SK-N-SH treated with all-trans-retinoic acid at 6 μM for 48 hours (cell line): ENCODE data around the gene HPN.

Experiments
- ATAC-seq: fragments of 200-7000 bp; cut with Tn5 transposase; 3 replicates; pipeline ENCODE4 v1.9.1; 2020; ENCODE audit warnings: mild to moderate bottlenecking, moderate library complexity
- ARNTL ChIP-seq: fragments of 450-650 bp; formaldehyde crosslinking; IDR thresholded peaks from 2 replicates; pipeline ENCODE4 v1.5.0; 2020; ENCODE audit warnings: low read depth, mild to moderate bottlenecking, moderate library complexity, borderline replicate concordance
- CSDC2 ChIP-seq: fragments of 250-450 bp; sonication (Bioruptor Pico); IDR thresholded peaks from 2 replicates; pipeline ENCODE4 v1.5.0; 2020; ENCODE audit warnings: mild to moderate bottlenecking, moderate library complexity
- ESRRG ChIP-seq: fragments of 250-450 bp; sonication (Bioruptor Pico); IDR thresholded peaks from 2 replicates; pipeline ENCODE4 v1.6.1; 2021; ENCODE audit warnings: mild to moderate bottlenecking
- GLIS3 ChIP-seq: fragments of 250-450 bp; sonication (Bioruptor Pico); IDR thresholded peaks from 2 replicates; pipeline ENCODE4 v1.5.0; 2020; ENCODE audit warnings: mild to moderate bottlenecking, moderate library complexity
- ISL1 ChIP-seq: fragments of 250-450 bp; sonication (Bioruptor Pico); IDR thresholded peaks from 2 replicates; pipeline ENCODE4 v2.1.2; 2022; ENCODE audit warnings: mild to moderate bottlenecking, moderate library complexity
- OSR1 ChIP-seq: fragments of 250-450 bp; sonication (Bioruptor Pico); IDR thresholded peaks from 2 replicates; pipeline ENCODE4 v1.8.0; 2022; ENCODE audit warnings: moderate library complexity, mild to moderate bottlenecking, inconsistent platforms
- PPARA ChIP-seq: fragments of 250-450 bp; sonication (Bioruptor Pico); IDR thresholded peaks from 2 replicates; pipeline ENCODE4 v1.5.0; 2020; ENCODE audit warnings: mild to moderate bottlenecking, borderline replicate concordance
- RARB ChIP-seq: fragments of 250-450 bp; sonication (Bioruptor Pico); IDR thresholded peaks from 2 replicates; pipeline ENCODE4 v1.8.0; 2021; ENCODE audit warnings: mild to moderate bottlenecking, moderate library complexity
- SNAI2 ChIP-seq: fragments of 250-450 bp; sonication (Bioruptor Pico); IDR thresholded peaks from 2 replicates; pipeline ENCODE4 v1.5.0; 2020; ENCODE audit warnings: mild to moderate bottlenecking, moderate library complexity
- TCF4 ChIP-seq: fragments of 250-450 bp; sonication (Bioruptor Pico); IDR thresholded peaks from 2 replicates; pipeline ENCODE4 v1.8.0; 2021; ENCODE audit warnings: mild to moderate bottlenecking, moderate library complexity, borderline replicate concordance
- TOX ChIP-seq: fragments of 250-450 bp; sonication (Bioruptor Pico); IDR thresholded peaks from 2 replicates; pipeline ENCODE4 v1.8.0; 2021; ENCODE audit warnings: mild to moderate bottlenecking, moderate library complexity, borderline replicate concordance
- TSHZ2 ChIP-seq: fragments of 250-450 bp; sonication (Bioruptor Pico); IDR thresholded peaks from 2 replicates; pipeline ENCODE4 v1.5.0; 2020; ENCODE audit warnings: mild to moderate bottlenecking, moderate library complexity
- ZC3H10 ChIP-seq: fragments of 250-450 bp; sonication (Bioruptor Pico); IDR thresholded peaks from 2 replicates; pipeline ENCODE4 v1.5.1; 2021; ENCODE audit warnings: mild to moderate bottlenecking, moderate library complexity
- ZFP3 ChIP-seq: fragments of 250-450 bp; sonication (Bioruptor Pico); IDR thresholded peaks from 2 replicates; pipeline ENCODE4 v1.5.0; 2020; ENCODE audit warnings: mild to moderate bottlenecking, moderate library complexity
- ZFP30 ChIP-seq: fragments of 450-650 bp; formaldehyde crosslinking; IDR thresholded peaks from 2 replicates; pipeline ENCODE4 v1.5.0; 2022; ENCODE audit warnings: mild to moderate bottlenecking, moderate library complexity
- ZNF70 ChIP-seq: fragments of 450-650 bp; formaldehyde crosslinking; IDR thresholded peaks from 2 replicates; pipeline ENCODE4 v1.5.0; 2020; ENCODE audit warnings: mild to moderate bottlenecking, moderate library complexity
- ZNF8 ChIP-seq: fragments of 450-650 bp; formaldehyde crosslinking; IDR thresholded peaks from 2 replicates; pipeline ENCODE4 v1.5.0; 2020; ENCODE audit warnings: mild to moderate bottlenecking, moderate library complexity
- TF ChIP-seq, protein P1 (sequence below): fragments of 250-450 bp; sonication (Bioruptor Pico); IDR thresholded peaks from 2 replicates; pipeline ENCODE4 v1.8.0; 2020; ENCODE audit warnings: mild to moderate bottlenecking, moderate library complexity, borderline replicate concordance
- TF ChIP-seq, protein P2 (sequence below): fragments of 250-450 bp; sonication (Bioruptor Pico); IDR thresholded peaks from 2 replicates; pipeline ENCODE4 v1.5.1; 2021; ENCODE audit warnings: mild to moderate bottlenecking, moderate library complexity
- TF ChIP-seq, protein P3 (sequence below): fragments of 250-450 bp; sonication (Bioruptor Pico); IDR thresholded peaks from 2 replicates; pipeline ENCODE4 v1.5.1; 2020; ENCODE audit warnings: low read depth, mild to moderate bottlenecking, moderate library complexity

Gene HPN

GRCh38 chr19:35055715-35056179, 14.2 kb downstream of the HPN start:
- TF ChIP-seq, protein P1, sequence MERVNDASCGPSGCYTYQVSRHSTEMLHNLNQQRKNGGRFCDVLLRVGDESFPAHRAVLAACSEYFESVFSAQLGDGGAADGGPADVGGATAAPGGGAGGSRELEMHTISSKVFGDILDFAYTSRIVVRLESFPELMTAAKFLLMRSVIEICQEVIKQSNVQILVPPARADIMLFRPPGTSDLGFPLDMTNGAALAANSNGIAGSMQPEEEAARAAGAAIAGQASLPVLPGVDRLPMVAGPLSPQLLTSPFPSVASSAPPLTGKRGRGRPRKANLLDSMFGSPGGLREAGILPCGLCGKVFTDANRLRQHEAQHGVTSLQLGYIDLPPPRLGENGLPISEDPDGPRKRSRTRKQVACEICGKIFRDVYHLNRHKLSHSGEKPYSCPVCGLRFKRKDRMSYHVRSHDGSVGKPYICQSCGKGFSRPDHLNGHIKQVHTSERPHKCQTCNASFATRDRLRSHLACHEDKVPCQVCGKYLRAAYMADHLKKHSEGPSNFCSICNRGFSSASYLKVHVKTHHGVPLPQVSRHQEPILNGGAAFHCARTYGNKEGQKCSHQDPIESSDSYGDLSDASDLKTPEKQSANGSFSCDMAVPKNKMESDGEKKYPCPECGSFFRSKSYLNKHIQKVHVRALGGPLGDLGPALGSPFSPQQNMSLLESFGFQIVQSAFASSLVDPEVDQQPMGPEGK (CRISPR knock-in tag): no peak
- TF ChIP-seq ARNTL: no peak
- TF ChIP-seq ZC3H10 (CRISPR knock-in tag): no peak
- TF ChIP-seq ISL1 (CRISPR knock-in tag): no peak
- TF ChIP-seq, protein P2, sequence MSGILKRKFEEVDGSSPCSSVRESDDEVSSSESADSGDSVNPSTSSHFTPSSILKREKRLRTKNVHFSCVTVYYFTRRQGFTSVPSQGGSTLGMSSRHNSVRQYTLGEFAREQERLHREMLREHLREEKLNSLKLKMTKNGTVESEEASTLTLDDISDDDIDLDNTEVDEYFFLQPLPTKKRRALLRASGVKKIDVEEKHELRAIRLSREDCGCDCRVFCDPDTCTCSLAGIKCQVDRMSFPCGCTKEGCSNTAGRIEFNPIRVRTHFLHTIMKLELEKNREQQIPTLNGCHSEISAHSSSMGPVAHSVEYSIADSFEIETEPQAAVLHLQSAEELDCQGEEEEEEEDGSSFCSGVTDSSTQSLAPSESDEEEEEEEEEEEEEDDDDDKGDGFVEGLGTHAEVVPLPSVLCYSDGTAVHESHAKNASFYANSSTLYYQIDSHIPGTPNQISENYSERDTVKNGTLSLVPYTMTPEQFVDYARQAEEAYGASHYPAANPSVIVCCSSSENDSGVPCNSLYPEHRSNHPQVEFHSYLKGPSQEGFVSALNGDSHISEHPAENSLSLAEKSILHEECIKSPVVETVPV (CRISPR knock-in tag): no peak
- no peak for TF ChIP-seq TOX
- TF ChIP-seq PPARA: no peak
- TF ChIP-seq TCF4: no peak
- no peak for TF ChIP-seq ZNF70 (CRISPR knock-in tag)
- no peak for TF ChIP-seq OSR1 (CRISPR knock-in tag)
- no peak for TF ChIP-seq TSHZ2 (CRISPR knock-in tag)
- TF ChIP-seq ESRRG (CRISPR knock-in tag): no peak
- peak; percentile 57 for ATAC-seq

DNA sequence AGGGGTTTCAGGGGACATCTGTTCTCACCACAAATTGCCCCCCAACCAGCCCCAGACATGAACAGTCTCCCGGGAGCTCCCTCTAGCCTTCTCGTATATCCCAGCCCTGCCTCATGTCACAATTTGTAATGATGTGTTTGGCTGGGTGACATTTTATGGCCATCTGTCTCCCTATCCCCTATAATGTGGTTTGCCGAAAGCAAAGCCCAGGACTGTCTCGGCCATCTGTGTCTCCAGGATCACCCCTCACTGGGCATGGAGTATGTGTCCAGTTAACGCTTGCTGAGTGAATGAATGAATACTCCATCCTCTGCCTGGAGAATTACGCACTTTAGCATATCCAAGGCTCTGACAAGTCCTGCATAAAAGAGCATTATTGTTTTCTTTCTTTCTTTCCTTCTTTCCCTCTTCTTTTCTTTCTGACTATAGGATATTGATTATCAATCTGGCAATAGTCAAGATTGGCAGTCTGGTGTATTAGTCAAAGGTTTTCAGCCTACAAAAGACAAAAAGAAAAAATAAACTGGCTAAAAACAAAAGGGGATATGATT, 15.1 kb downstream of the HPN start:
- no peak for ATAC-seq
- TF ChIP-seq ISL1 (CRISPR knock-in tag) (no peak), TOX (no peak), OSR1 (CRISPR knock-in tag) (no peak), ZNF70 (CRISPR knock-in tag) (no peak), ZNF8 (CRISPR knock-in tag) (no peak), ZFP3 (CRISPR knock-in tag) (no peak), TCF4 (no peak), PPARA (no peak)
- TF ChIP-seq, protein P1 (CRISPR knock-in tag): no peak
- TF ChIP-seq, all 23 proteins: peak for 0

GRCh38 chr19:35058370-35058769, 16.8 kb downstream of the HPN start:
- no peak for ATAC-seq
- TF ChIP-seq, protein P1 (CRISPR knock-in tag): no peak
- TF ChIP-seq, protein P3, sequence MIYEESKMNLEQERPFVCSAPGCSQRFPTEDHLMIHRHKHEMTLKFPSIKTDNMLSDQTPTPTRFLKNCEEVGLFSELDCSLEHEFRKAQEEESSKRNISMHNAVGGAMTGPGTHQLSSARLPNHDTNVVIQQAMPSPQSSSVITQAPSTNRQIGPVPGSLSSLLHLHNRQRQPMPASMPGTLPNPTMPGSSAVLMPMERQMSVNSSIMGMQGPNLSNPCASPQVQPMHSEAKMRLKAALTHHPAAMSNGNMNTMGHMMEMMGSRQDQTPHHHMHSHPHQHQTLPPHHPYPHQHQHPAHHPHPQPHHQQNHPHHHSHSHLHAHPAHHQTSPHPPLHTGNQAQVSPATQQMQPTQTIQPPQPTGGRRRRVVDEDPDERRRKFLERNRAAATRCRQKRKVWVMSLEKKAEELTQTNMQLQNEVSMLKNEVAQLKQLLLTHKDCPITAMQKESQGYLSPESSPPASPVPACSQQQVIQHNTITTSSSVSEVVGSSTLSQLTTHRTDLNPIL: no peak
- TF ChIP-seq ARNTL (no peak), OSR1 (CRISPR knock-in tag) (no peak), GLIS3 (CRISPR knock-in tag) (no peak), ISL1 (CRISPR knock-in tag) (no peak), RARB (CRISPR knock-in tag) (no peak), PPARA (no peak), ZFP3 (CRISPR knock-in tag) (no peak), ZC3H10 (CRISPR knock-in tag) (no peak), ESRRG (CRISPR knock-in tag) (no peak), ZNF8 (CRISPR knock-in tag) (no peak), CSDC2 (CRISPR knock-in tag) (no peak), ZFP30 (CRISPR knock-in tag) (no peak), ZNF70 (CRISPR knock-in tag) (no peak), SNAI2 (CRISPR knock-in tag) (no peak), TOX (no peak)
